ENCODE results near the gene OSMR. TPM values are rescaled to one million over a fixed set of nuclear protein-coding genes. Genes with fewer than 3 reads are reported as not detected.

OSMR gene
- total and polyA plus RNA-seq, 7 experiments from 2014 or later = 0.20 to 0.37 TPM; not detected in 5

GRCh38 chr5:38926121-38926520 is 80.3 kb downstream of the OSMR start:
- H3K9me3 ChIP-seq (ENCODE audit: control insufficient read depth in 2 of 3, low read length in 3 of 3) = no peaks in the 10 kb centered on the region
- Mint-ChIP-seq H3K9me3 (peaks cover 0 to 4% (median 0%) of the 10 kb centered on the region in 11 donors), H3K4me1 (peaks cover 0 to 3% (median 0%) of the 10 kb centered on the region in 7 donors), H3K27ac (no peak overlapping the region), H3K27me3 (peaks cover 31 to 41% (median 36%) of the 10 kb centered on the region in 5 donors), H3K4me3 (no peak overlapping the region), H3K36me3 (peaks cover 0 to 3% (median 0%) of the 10 kb centered on the region in 5 donors)
- POLR2A ChIA-PET = no interaction called here
- H3K27me3 ChIP-seq (ENCODE audit: control insufficient read depth in 2 of 2, insufficient read depth in 2 of 2, low read length in 2 of 2) = no peaks in the 10 kb centered on the region
- H3K36me3 ChIP-seq (ENCODE audit: control insufficient read depth in 2 of 3, insufficient read depth in 3 of 3, low read length in 3 of 3) = no peaks in the 10 kb centered on the region
- CTCF ChIA-PET = interaction anchor here (1.0 kb wide), 1 partner anchor 484 kb away, joined by 3 read pairs; no protein-coding TSS in a partner anchor
- ATAC-seq (no peak), DNase-seq (no peak)
- H3K4me1 ChIP-seq (ENCODE audit: control insufficient read depth in 2 of 2, insufficient read depth in 2 of 2, low read length in 2 of 2) = no peaks in the 10 kb centered on the region
- no peak overlapping the region for H3K4me3 ChIP-seq (ENCODE audit: low read length)
- no peak overlapping the region for H3K27ac ChIP-seq (ENCODE audit: low read depth, low read length)
- intact Hi-C loops (cut with micrococcal nuclease) = no loop called here

GRCh38 chr5:38927470-38927869 is 81.7 kb downstream of the OSMR start:
- Histone ChIP-seq H3K36me3 (ENCODE audit: control insufficient read depth in 2 of 3, insufficient read depth in 3 of 3, low read length in 3 of 3) (no peaks in the 10 kb centered on the region), H3K9me3 (ENCODE audit: control insufficient read depth in 2 of 3, low read length in 3 of 3) (no peaks in the 10 kb centered on the region), H3K4me1 (ENCODE audit: control insufficient read depth in 2 of 2, insufficient read depth in 2 of 2, low read length in 2 of 2) (no peaks in the 10 kb centered on the region), H3K27ac (ENCODE audit: low read depth, low read length) (no peak overlapping the region), H3K27me3 (ENCODE audit: control insufficient read depth in 2 of 2, insufficient read depth in 2 of 2, low read length in 2 of 2) (no peaks in the 10 kb centered on the region), H3K4me3 (ENCODE audit: low read length) (no peak overlapping the region)
- intact Hi-C loops (cut with micrococcal nuclease) = no loop called here
- no peak for ATAC-seq
- DNase-seq = no peak
- POLR2A ChIA-PET = interaction anchor here (0.6 kb wide), 1 partner anchor 58 kb away, joined by 3 read pairs; no protein-coding TSS in a partner anchor
- Mint-ChIP-seq H3K9me3 (peaks cover 0 to 4% (median 0%) of the 10 kb centered on the region in 11 donors), H3K36me3 (peaks cover 0 to 3% (median 0%) of the 10 kb centered on the region in 5 donors), H3K4me1 (no peaks in the 10 kb centered on the region), H3K27ac (no peak overlapping the region), H3K4me3 (no peak overlapping the region), H3K27me3 (peaks cover 25 to 36% (median 31%) of the 10 kb centered on the region in 5 donors)
- CTCF ChIA-PET = no interaction called here

GRCh38 chr5:38929838-38930237 is 84.0 kb downstream of the OSMR start:
- Histone ChIP-seq H3K4me1 (ENCODE audit: control insufficient read depth in 2 of 2, insufficient read depth in 2 of 2, low read length in 2 of 2) (no peaks in the 10 kb centered on the region), H3K36me3 (ENCODE audit: control insufficient read depth in 2 of 3, insufficient read depth in 3 of 3, low read length in 3 of 3) (no peaks in the 10 kb centered on the region), H3K4me3 (ENCODE audit: low read length) (no peak overlapping the region), H3K9me3 (ENCODE audit: control insufficient read depth in 2 of 3, low read length in 3 of 3) (no peaks in the 10 kb centered on the region), H3K27me3 (ENCODE audit: control insufficient read depth in 2 of 2, insufficient read depth in 2 of 2, low read length in 2 of 2) (no peaks in the 10 kb centered on the region), H3K27ac (ENCODE audit: low read depth, low read length) (no peak overlapping the region)
- no peak overlapping the region for H3K27ac Mint-ChIP-seq
- peaks cover 0 to 4% (median 0%) of the 10 kb centered on the region in 11 donors for H3K9me3 Mint-ChIP-seq
- H3K36me3 Mint-ChIP-seq = peaks cover 0 to 3% (median 0%) of the 10 kb centered on the region in 5 donors
- H3K4me1 Mint-ChIP-seq = no peaks in the 10 kb centered on the region
- H3K27me3 Mint-ChIP-seq = peaks cover 17 to 27% (median 19%) of the 10 kb centered on the region in 5 donors
- POLR2A ChIA-PET = no interaction called here
- DNase-seq = no peak
- intact Hi-C loops (cut with micrococcal nuclease) = no loop called here
- CTCF ChIA-PET = no interaction called here
- H3K4me3 Mint-ChIP-seq = no peak overlapping the region
- ATAC-seq = no peak

GRCh38 chr5:38931731-38932130 is 85.9 kb downstream of the OSMR start:
- ATAC-seq (no peak), DNase-seq (no peak)
- Histone ChIP-seq H3K27me3 (ENCODE audit: control insufficient read depth in 2 of 2, insufficient read depth in 2 of 2, low read length in 2 of 2) (no peaks in the 10 kb centered on the region), H3K9me3 (ENCODE audit: control insufficient read depth in 2 of 3, low read length in 3 of 3) (no peaks in the 10 kb centered on the region), H3K4me3 (ENCODE audit: low read length) (no peak overlapping the region), H3K36me3 (ENCODE audit: control insufficient read depth in 2 of 3, insufficient read depth in 3 of 3, low read length in 3 of 3) (no peaks in the 10 kb centered on the region), H3K27ac (ENCODE audit: low read depth, low read length) (no peak overlapping the region), H3K4me1 (ENCODE audit: control insufficient read depth in 2 of 2, insufficient read depth in 2 of 2, low read length in 2 of 2) (no peaks in the 10 kb centered on the region)
- Mint-ChIP-seq H3K27ac (no peak overlapping the region), H3K36me3 (peaks cover 3 to 11% (median 10%) of the 10 kb centered on the region in 5 donors), H3K27me3 (peaks cover 6 to 12% (median 9%) of the 10 kb centered on the region in 5 donors), H3K9me3 (peaks cover 0 to 3% (median 0%) of the 10 kb centered on the region in 11 donors), H3K4me1 (no peaks in the 10 kb centered on the region), H3K4me3 (no peak overlapping the region)
- ChIA-PET CTCF (no interaction called here), POLR2A (no interaction called here)
- intact Hi-C loops (cut with micrococcal nuclease) = no loop called here

- intact Hi-C loops (cut with micrococcal nuclease) = no loop called here
- DNase-seq = no peak
- no peak overlapping the region for H3K27ac ChIP-seq (ENCODE audit: low read depth, low read length)
- Mint-ChIP-seq H3K4me1 (no peaks in the 10 kb centered on the region), H3K27me3 (peaks cover 4 to 10% (median 5%) of the 10 kb centered on the region in 5 donors), H3K27ac (no peak overlapping the region), H3K36me3 (peaks cover 5 to 22% (median 19%) of the 10 kb centered on the region in 5 donors), H3K9me3 (peaks cover 0 to 3% (median 0%) of the 10 kb centered on the region in 11 donors), H3K4me3 (no peak overlapping the region)
- no peak for ATAC-seq
- no peak overlapping the region for H3K4me3 ChIP-seq (ENCODE audit: low read length)
- H3K36me3 ChIP-seq (ENCODE audit: control insufficient read depth in 2 of 3, insufficient read depth in 3 of 3, low read length in 3 of 3) = no peaks in the 10 kb centered on the region
- ChIA-PET CTCF (no interaction called here), POLR2A (no interaction called here)
- no peaks in the 10 kb centered on the region for H3K9me3 ChIP-seq (ENCODE audit: control insufficient read depth in 2 of 3, low read length in 3 of 3)
- no peaks in the 10 kb centered on the region for H3K27me3 ChIP-seq (ENCODE audit: control insufficient read depth in 2 of 2, insufficient read depth in 2 of 2, low read length in 2 of 2)
- H3K4me1 ChIP-seq (ENCODE audit: control insufficient read depth in 2 of 2, insufficient read depth in 2 of 2, low read length in 2 of 2) = no peaks in the 10 kb centered on the region
These were observed 87.1 kb downstream of the OSMR start for GRCh38 chr5:38932854-38933408.

- DNase-seq (no peak), ATAC-seq (no peak)
- peaks cover 10 to 33% (median 19%) of the 10 kb centered on the region in 5 donors for H3K36me3 Mint-ChIP-seq
- H3K27me3 Mint-ChIP-seq = peaks cover 0 to under 1% (median 0%) of the 10 kb centered on the region in 5 donors
- Histone ChIP-seq H3K4me3 (ENCODE audit: low read length) (no peak overlapping the region), H3K9me3 (ENCODE audit: control insufficient read depth in 2 of 3, low read length in 3 of 3) (no peaks in the 10 kb centered on the region), H3K27me3 (ENCODE audit: control insufficient read depth in 2 of 2, insufficient read depth in 2 of 2, low read length in 2 of 2) (no peaks in the 10 kb centered on the region), H3K36me3 (ENCODE audit: control insufficient read depth in 2 of 3, insufficient read depth in 3 of 3, low read length in 3 of 3) (peaks cover 0 to 4% (median 0%) of the 10 kb centered on the region in 3 experiments), H3K4me1 (ENCODE audit: control insufficient read depth in 2 of 2, insufficient read depth in 2 of 2, low read length in 2 of 2) (no peaks in the 10 kb centered on the region), H3K27ac (ENCODE audit: low read depth, low read length) (no peak overlapping the region)
- no peaks in the 10 kb centered on the region for H3K4me1 Mint-ChIP-seq
- ChIA-PET CTCF (no interaction called here), POLR2A (no interaction called here)
- H3K4me3 Mint-ChIP-seq = no peak overlapping the region
- H3K27ac Mint-ChIP-seq = no peak overlapping the region
- intact Hi-C loops (cut with micrococcal nuclease) = no loop called here
- H3K9me3 Mint-ChIP-seq = peaks cover 0 to 2% (median 0%) of the 10 kb centered on the region in 11 donors
These were observed 89.6 kb downstream of the OSMR start for GRCh38 chr5:38935437-38935836.

GRCh38 chr5:38936269-38936668 is 90.5 kb downstream of the OSMR start:
- ChIA-PET POLR2A (no interaction called here), CTCF (no interaction called here)

More at GRCh38 chr5:38936269-38936668, 90.5 kb downstream of the OSMR start:
- Histone ChIP-seq H3K9me3 (ENCODE audit: control insufficient read depth in 2 of 3, low read length in 3 of 3) (no peaks in the 10 kb centered on the region), H3K4me1 (ENCODE audit: control insufficient read depth in 2 of 2, insufficient read depth in 2 of 2, low read length in 2 of 2) (no peaks in the 10 kb centered on the region), H3K27me3 (ENCODE audit: control insufficient read depth in 2 of 2, insufficient read depth in 2 of 2, low read length in 2 of 2) (no peaks in the 10 kb centered on the region), H3K4me3 (ENCODE audit: low read length) (no peak overlapping the region), H3K36me3 (ENCODE audit: control insufficient read depth in 2 of 3, insufficient read depth in 3 of 3, low read length in 3 of 3) (peaks cover 0 to 11% (median 7%) of the 10 kb centered on the region in 3 experiments), H3K27ac (ENCODE audit: low read depth, low read length) (no peak overlapping the region)
- Mint-ChIP-seq H3K4me1 (no peaks in the 10 kb centered on the region), H3K27ac (no peak overlapping the region), H3K4me3 (no peak overlapping the region), H3K9me3 (peaks cover 0 to 2% (median 0%) of the 10 kb centered on the region in 11 donors), H3K36me3 (peaks cover 10 to 33% (median 22%) of the 10 kb centered on the region in 5 donors), H3K27me3 (no peaks in the 10 kb centered on the region)
- DNase-seq = no peak
- ATAC-seq = no peak
- intact Hi-C loops (cut with micrococcal nuclease) = no loop called here

Measured in naive thymus-derived CD4-positive, alpha-beta T cell (primary cell).